Measurements from ENCODE around the gene CDCA3.
"Not testable (repeated sequence)": the region's sequence is repeated elsewhere in the genome, so short reads cannot be mapped to it uniquely, and the experiment has no call there.

Gene CDCA3

GRCh38 chr12:6851153-6851920 is at the start of gene CDCA3:
TSS of gene CDCA3 (minus strand) at chr12:6851286. CDS start at chr12:6850952, 334 bp downstream.
- peak; percentile 99 for DNase-seq (ENCODE audit: low read depth)
- peak within 1 kb of the TSS; percentile 73 for H3K4me3 ChIP-seq (ENCODE audit: low read depth, low read length)
- no peak for TF ChIP-seq CTCF (IDR thresholded peaks at IDR 0.05; ENCODE audit: insufficient read depth, low read depth, low read length, missing control alignments)

- no peak overlapping the region for H3K4me3 ChIP-seq (ENCODE audit: low read depth, low read length)
- no peak for TF ChIP-seq CTCF (IDR thresholded peaks at IDR 0.05; ENCODE audit: insufficient read depth, low read depth, low read length, missing control alignments)
- DNase-seq (ENCODE audit: low read depth) = no peak
These were observed 48.9 kb upstream of the CDCA3 start for GRCh38 chr12:6899837-6900519.

- no peak for DNase-seq (ENCODE audit: low read depth)
- no peak for TF ChIP-seq CTCF (IDR thresholded peaks at IDR 0.05; ENCODE audit: insufficient read depth, low read depth, low read length, missing control alignments)
- no peak overlapping the region for H3K4me3 ChIP-seq (ENCODE audit: low read depth, low read length)
These were observed 48.3 kb upstream of the CDCA3 start for GRCh38 chr12:6899427-6899826.

- no peak for TF ChIP-seq CTCF (IDR thresholded peaks at IDR 0.05; ENCODE audit: insufficient read depth, low read depth, low read length, missing control alignments)
- DNase-seq (ENCODE audit: low read depth) = no peak
- no peak overlapping the region for H3K4me3 ChIP-seq (ENCODE audit: low read depth, low read length)
These were observed 45.9 kb upstream of the CDCA3 start for GRCh38 chr12:6896846-6897435.

GRCh38 chr12:6894321-6894720 is 43.2 kb upstream of the CDCA3 start:
- H3K4me3 ChIP-seq (ENCODE audit: low read depth, low read length) = no peak overlapping the region
- DNase-seq (ENCODE audit: low read depth) = no peak
- TF ChIP-seq CTCF (IDR thresholded peaks at IDR 0.05; ENCODE audit: insufficient read depth, low read depth, low read length, missing control alignments) = no peak

GRCh38 chr12:6892683-6893082 is 41.6 kb upstream of the CDCA3 start:
- H3K4me3 ChIP-seq (ENCODE audit: low read depth, low read length) = not testable (repeated sequence)

GRCh38 chr12:6891646-6892001 is 40.5 kb upstream of the CDCA3 start:
- H3K4me3 ChIP-seq (ENCODE audit: low read depth, low read length) = peak overlapping the region; percentile 93
- no peak for DNase-seq (ENCODE audit: low read depth)
- no peak for TF ChIP-seq CTCF (IDR thresholded peaks at IDR 0.05; ENCODE audit: insufficient read depth, low read depth, low read length, missing control alignments)

More at GRCh38 chr12:6892683-6893082, 41.6 kb upstream of the CDCA3 start:
- not testable (repeated sequence) for DNase-seq (ENCODE audit: low read depth)

Data from GM12865 (cell line).